Neutrophil (primary cell): ENCODE data around the gene MED12L.

Experiments
- H3K27ac ChIP-seq: fragments of 200-600 bp; sonication (generic); 2 replicates; pipeline ENCODE4 v1.5.1; 2016; ENCODE audit warnings: mild to moderate bottlenecking, moderate library complexity
- H3K27me3 ChIP-seq: fragments of 200-600 bp; sonication (generic); 2 replicates; pipeline ENCODE4 v1.6.0; 2016; ENCODE audit warnings: mild to moderate bottlenecking
- H3K36me3 ChIP-seq: fragments of 200-600 bp; sonication (generic); 2 replicates; pipeline ENCODE4 v1.5.1; 2017
- H3K4me1 ChIP-seq, 2 experiments: fragments of 200-600 bp in 1 of 2; sonication (generic) in 1 of 2; 1 replicate in 1 of 2; 2 replicates in 1 of 2; pipeline versions ENCODE4 v1.5.1 to v1.6.1; 2013 to 2016; ENCODE audit warnings: low read depth in 1 of 2, low read length in 1 of 2, mild to moderate bottlenecking in 1 of 2, moderate library complexity in 1 of 2; ENCODE audit not compliant: control insufficient read depth in 1 of 2, insufficient read depth in 1 of 2
- H3K4me3 ChIP-seq, 2 experiments: fragments of 200-600 bp in 1 of 2; sonication (generic) in 1 of 2; 1 replicate in 1 of 2; 2 replicates in 1 of 2; pipeline ENCODE4 v1.5.1; 2013 to 2016; ENCODE audit warnings: low read depth in 1 of 2, low read length in 1 of 2, mild to moderate bottlenecking in 1 of 2, moderate library complexity in 1 of 2
- H3K9me3 ChIP-seq: fragments of 200-600 bp; sonication (generic); 2 replicates; pipeline ENCODE4 v1.5.1; 2016
- CTCF ChIP-seq: fragments of 200-600 bp; sonication (generic); IDR thresholded peaks from 2 replicates; pipeline ENCODE4 v1.5.1; 2016; ENCODE audit warnings: antibody characterized with exemption

The MED12L gene

DNA sequence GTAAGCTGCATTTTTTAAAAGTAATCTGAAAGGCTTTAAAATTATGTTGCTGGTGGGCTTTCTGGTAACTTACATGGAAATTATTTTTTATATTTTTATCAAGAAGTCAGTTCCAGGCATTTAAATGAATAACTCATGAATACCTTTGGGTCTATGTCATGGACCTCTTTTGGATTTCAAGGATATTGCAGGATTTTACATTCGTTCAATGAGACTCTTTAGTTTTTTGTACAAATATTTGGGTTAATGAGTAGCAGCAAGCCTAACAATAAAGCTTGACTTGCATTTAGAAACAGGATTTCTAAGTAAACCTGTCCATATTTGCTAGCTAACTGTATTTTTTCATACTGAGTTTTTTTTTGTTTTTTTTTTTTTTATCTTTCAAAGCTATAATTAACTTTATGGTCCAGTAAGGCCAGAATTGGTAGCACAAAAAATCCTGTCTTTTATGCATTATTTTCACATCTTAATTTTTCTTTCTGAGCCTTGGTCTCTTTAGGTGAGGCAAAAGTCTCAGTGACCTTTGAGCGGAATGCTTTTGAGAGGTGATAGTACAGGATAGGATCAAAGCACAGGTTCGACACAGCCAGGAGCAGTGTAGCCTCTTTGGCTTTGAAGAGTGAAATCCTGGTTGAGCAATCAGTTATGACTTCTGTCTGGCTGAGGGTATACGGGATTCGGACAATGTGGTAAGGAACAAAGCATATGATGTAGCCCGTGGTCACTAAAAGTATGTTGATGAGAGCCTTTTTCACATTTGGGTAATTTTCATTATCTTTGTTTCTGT, 112.7 kb downstream of the MED12L start:
- no peak for TF ChIP-seq CTCF
- Histone ChIP-seq H3K27me3 (no peaks in the 10 kb centered on the region), H3K27ac (no peak overlapping the region), H3K36me3 (no peaks in the 10 kb centered on the region), H3K4me3 (no peak overlapping the region), H3K4me1 (no peaks in the 10 kb centered on the region), H3K9me3 (no peaks in the 10 kb centered on the region)

- no peaks in the 10 kb centered on the region for H3K27me3 ChIP-seq
- H3K9me3 ChIP-seq: no peaks in the 10 kb centered on the region
- no peaks in the 10 kb centered on the region for H3K4me1 ChIP-seq
- H3K36me3 ChIP-seq: no peaks in the 10 kb centered on the region
- no peak overlapping the region for H3K4me3 ChIP-seq
- no peak for TF ChIP-seq CTCF
- no peak overlapping the region for H3K27ac ChIP-seq
Observed at GRCh38 chr3:151198849-151199248, 113.4 kb downstream of the MED12L start.

GRCh38 chr3:151199554-151200438, 114.3 kb downstream of the MED12L start:
- Histone ChIP-seq H3K4me3 (no peak overlapping the region), H3K9me3 (no peaks in the 10 kb centered on the region), H3K4me1 (no peaks in the 10 kb centered on the region), H3K27me3 (no peaks in the 10 kb centered on the region), H3K27ac (no peak overlapping the region), H3K36me3 (no peaks in the 10 kb centered on the region)
- TF ChIP-seq CTCF: no peak

GRCh38 chr3:151200586-151200985, 115.1 kb downstream of the MED12L start:
- H3K27me3 ChIP-seq: no peaks in the 10 kb centered on the region
- no peaks in the 10 kb centered on the region for H3K9me3 ChIP-seq
- no peak for TF ChIP-seq CTCF
- no peak overlapping the region for H3K4me3 ChIP-seq
- no peaks in the 10 kb centered on the region for H3K36me3 ChIP-seq
- H3K27ac ChIP-seq: no peak overlapping the region
- no peaks in the 10 kb centered on the region for H3K4me1 ChIP-seq

- H3K4me3 ChIP-seq: no peak overlapping the region
- no peak overlapping the region for H3K27ac ChIP-seq
- TF ChIP-seq CTCF: no peak
- no peaks in the 10 kb centered on the region for H3K36me3 ChIP-seq
- no peaks in the 10 kb centered on the region for H3K9me3 ChIP-seq
- no peaks in the 10 kb centered on the region for H3K27me3 ChIP-seq
- no peaks in the 10 kb centered on the region for H3K4me1 ChIP-seq
Observed at GRCh38 chr3:151201051-151201730, 115.7 kb downstream of the MED12L start.
